ENCODE data around the gene TRA2A. TPM values are rescaled to one million over a fixed set of nuclear protein-coding genes. Genes with fewer than 3 reads are reported as not detected.
"Not testable (repeated sequence)": the region's sequence is repeated elsewhere in the genome, so short reads cannot be mapped to it uniquely, and the experiment has no call there.

The TRA2A gene
- total and polyA plus RNA-seq, 3 experiments from 2014 or later: 37.1 to 87.6 (median 82.5) TPM

DNA sequence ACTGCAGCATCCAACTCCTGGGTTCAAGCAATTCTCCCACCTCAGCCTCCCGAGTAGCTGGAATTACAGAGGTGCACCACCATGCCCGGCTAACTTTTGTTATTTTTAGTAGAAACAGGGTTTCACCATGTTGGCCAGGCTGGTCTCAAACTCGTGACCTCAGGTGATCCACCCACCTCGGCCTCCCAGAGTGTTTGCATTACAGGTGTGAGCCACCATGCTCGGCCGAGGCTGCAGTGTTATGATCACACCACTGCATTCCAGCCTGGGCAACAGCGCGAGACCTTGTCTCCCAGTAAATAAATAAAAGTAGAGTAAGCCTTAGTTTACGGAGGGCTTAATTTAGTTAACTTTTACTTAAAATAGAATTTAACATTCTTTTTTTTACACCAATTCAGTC lies 37.8 kb downstream of the TRA2A start:
- H3K27me3 ChIP-seq (ENCODE audit: insufficient read depth, low read length, poor library complexity, severe bottlenecking): no peaks in the 10 kb centered on the region
- no peak overlapping the region for H3K27ac Mint-ChIP-seq
- no peaks in the 10 kb centered on the region for H3K36me3 ChIP-seq (ENCODE audit: insufficient read depth, low read length)
- H3K4me1 ChIP-seq (ENCODE audit: insufficient read depth, low read length): peaks cover 5% of the 10 kb centered on the region
- CTCF ChIA-PET: no interaction called here
- no peak overlapping the region for H3K4me3 ChIP-seq (ENCODE audit: low read length)
- DNase-seq: no peak
- POLR2A ChIA-PET: no interaction called here
- peaks cover 0 to 2% (median 0%) of the 10 kb centered on the region in 3 donors for H3K36me3 Mint-ChIP-seq
- H3K4me1 Mint-ChIP-seq: peaks cover 2 to 13% (median 12%) of the 10 kb centered on the region in 3 donors
- H3K27ac ChIP-seq (ENCODE audit: low read depth, low read length): no peak overlapping the region
- no peaks in the 10 kb centered on the region for H3K9me3 Mint-ChIP-seq
- no peaks in the 10 kb centered on the region for H3K9me3 ChIP-seq (ENCODE audit: low read length)
- no peaks in the 10 kb centered on the region for H3K27me3 Mint-ChIP-seq
- H3K4me3 Mint-ChIP-seq: no peak overlapping the region

DNA sequence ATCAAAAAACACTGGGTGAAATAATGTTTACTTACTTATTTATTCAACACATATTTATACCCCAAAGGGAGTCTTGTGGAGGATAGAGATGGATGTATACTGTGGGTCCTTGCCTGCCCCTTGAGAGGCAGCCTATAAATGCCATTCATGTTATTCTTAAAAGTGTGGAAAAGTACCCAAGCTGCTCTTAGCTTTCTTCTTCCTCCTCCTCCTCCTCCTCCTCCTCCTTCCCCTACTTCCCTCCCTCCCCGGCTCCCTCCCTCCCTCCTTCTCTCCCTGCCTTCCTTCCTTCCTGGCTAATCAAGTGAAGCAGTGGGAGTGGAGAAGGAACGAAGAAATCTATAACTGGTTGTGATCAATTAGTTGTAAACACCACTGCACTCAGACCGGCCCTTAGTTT lies 40.3 kb downstream of the TRA2A start:
- Histone ChIP-seq H3K36me3 (ENCODE audit: insufficient read depth, low read length) (no peaks in the 10 kb centered on the region), H3K9me3 (ENCODE audit: low read length) (no peaks in the 10 kb centered on the region), H3K27me3 (ENCODE audit: insufficient read depth, low read length, poor library complexity, severe bottlenecking) (no peaks in the 10 kb centered on the region), H3K4me1 (ENCODE audit: insufficient read depth, low read length) (peaks cover 5% of the 10 kb centered on the region), H3K27ac (ENCODE audit: low read depth, low read length) (no peak overlapping the region), H3K4me3 (ENCODE audit: low read length) (no peak overlapping the region)
- CTCF ChIA-PET: no interaction called here
- Mint-ChIP-seq H3K4me1 (peaks cover 2 to 13% (median 12%) of the 10 kb centered on the region in 3 donors), H3K36me3 (peaks cover 0 to 2% (median 0%) of the 10 kb centered on the region in 3 donors), H3K27me3 (no peaks in the 10 kb centered on the region), H3K4me3 (peak overlapping the region in 5 of 7 donors; percentile 47 to 88 (median 88)), H3K27ac (peak overlapping the region in 5 of 8 donors; percentile 12 to 96 (median 64)), H3K9me3 (no peaks in the 10 kb centered on the region)
- DNase-seq: no peak
- POLR2A ChIA-PET: no interaction called here

DNA sequence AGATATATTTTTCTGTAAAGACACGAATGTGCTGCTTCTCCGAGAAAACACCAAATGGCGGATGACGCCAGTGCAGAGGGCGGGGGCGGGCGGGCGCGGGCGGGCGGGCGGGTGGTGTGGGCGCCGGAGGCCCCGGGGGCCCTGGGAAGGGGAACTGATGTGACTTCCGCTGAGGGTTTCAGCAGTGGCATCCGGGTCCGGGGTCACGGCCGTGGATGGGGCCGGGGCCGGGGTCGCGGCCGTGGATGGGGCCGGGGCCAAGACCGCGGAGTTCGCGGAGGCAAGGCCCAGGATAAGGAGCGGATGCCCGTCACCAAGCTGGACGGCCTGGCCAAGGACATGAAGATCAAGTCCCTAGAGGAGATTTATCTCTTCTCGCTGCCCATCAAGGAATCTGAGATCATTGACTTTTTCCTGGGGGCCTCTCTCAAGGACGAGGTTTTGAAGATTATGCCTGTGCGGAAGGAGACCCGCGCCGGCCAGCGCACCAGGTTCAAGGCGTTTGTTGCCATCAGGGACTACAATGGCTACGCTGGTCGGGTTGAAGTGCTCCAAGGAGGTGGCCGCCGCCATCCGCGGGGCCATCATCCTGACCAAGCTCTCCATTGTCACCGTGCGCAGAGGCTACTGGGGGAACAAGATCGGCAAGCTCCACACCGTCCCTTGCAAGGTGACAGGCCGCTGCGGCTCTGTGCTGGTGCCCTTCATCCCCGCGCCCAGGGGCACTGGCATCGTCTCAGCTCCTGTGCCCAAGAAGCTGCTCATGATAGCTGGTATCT lies 41.2 kb downstream of the TRA2A start:
- POLR2A ChIA-PET: interaction anchor here (0.6 kb wide), 1 partner anchor 39 kb away, joined by 4 read pairs; no protein-coding TSS in a partner anchor
- Mint-ChIP-seq H3K36me3 (peaks cover 0 to 2% (median 0%) of the 10 kb centered on the region in 3 donors), H3K27me3 (no peaks in the 10 kb centered on the region), H3K27ac (peak overlapping the region; percentile 52 to 96 (median 76)), H3K9me3 (no peaks in the 10 kb centered on the region), H3K4me3 (peak overlapping the region; percentile 85 to 89 (median 88)), H3K4me1 (peaks cover 2 to 13% (median 12%) of the 10 kb centered on the region in 3 donors)
- peak; percentile 39 to 77 (median 54) for DNase-seq
- no peaks in the 10 kb centered on the region for H3K36me3 ChIP-seq (ENCODE audit: insufficient read depth, low read length)
- no peaks in the 10 kb centered on the region for H3K27me3 ChIP-seq (ENCODE audit: insufficient read depth, low read length, poor library complexity, severe bottlenecking)
- no peaks in the 10 kb centered on the region for H3K9me3 ChIP-seq (ENCODE audit: low read length)
- CTCF ChIA-PET: interaction anchor here (0.6 to 1.0 kb wide), 3 partner anchors 20 to 123 kb away, joined by 3 to 4 read pairs (median 3); no protein-coding TSS in a partner anchor
- peak overlapping the region; percentile 66 for H3K4me3 ChIP-seq (ENCODE audit: low read length)
- H3K27ac ChIP-seq (ENCODE audit: low read depth, low read length): peak overlapping the region; percentile 47
- H3K4me1 ChIP-seq (ENCODE audit: insufficient read depth, low read length): peaks cover 5% of the 10 kb centered on the region

DNA sequence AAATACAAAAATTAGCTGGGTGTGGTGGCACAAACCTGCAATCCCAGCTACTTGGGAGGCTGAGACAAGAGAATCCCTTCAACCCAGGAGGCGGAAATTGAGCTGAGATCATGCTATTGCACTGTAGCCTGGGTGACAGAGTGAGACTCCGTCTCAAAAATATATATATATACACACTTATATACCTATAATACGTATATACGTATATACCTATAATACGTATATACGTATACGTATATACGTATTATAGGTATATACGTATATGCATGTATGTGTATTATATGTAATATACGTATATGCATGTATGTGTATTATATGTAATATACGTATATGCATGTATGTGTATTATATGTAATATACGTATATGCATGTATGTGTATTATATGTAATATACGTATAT lies 43.1 kb downstream of the TRA2A start:
- H3K36me3 Mint-ChIP-seq; DNase-seq; CTCF ChIA-PET; POLR2A ChIA-PET; H3K9me3 ChIP-seq (ENCODE audit: low read length); H3K36me3 ChIP-seq (ENCODE audit: insufficient read depth, low read length); H3K9me3 Mint-ChIP-seq; H3K27ac ChIP-seq (ENCODE audit: low read depth, low read length); H3K4me3 ChIP-seq (ENCODE audit: low read length); H3K27ac Mint-ChIP-seq; H3K4me1 ChIP-seq (ENCODE audit: insufficient read depth, low read length); H3K27me3 Mint-ChIP-seq; H3K27me3 ChIP-seq (ENCODE audit: insufficient read depth, low read length, poor library complexity, severe bottlenecking): not testable (repeated sequence)
- Mint-ChIP-seq H3K4me1 (peaks cover 2 to 13% (median 12%) of the 10 kb centered on the region in 3 donors), H3K4me3 (peak overlapping the region in 1 of 7 donors; percentile 9)

DNA sequence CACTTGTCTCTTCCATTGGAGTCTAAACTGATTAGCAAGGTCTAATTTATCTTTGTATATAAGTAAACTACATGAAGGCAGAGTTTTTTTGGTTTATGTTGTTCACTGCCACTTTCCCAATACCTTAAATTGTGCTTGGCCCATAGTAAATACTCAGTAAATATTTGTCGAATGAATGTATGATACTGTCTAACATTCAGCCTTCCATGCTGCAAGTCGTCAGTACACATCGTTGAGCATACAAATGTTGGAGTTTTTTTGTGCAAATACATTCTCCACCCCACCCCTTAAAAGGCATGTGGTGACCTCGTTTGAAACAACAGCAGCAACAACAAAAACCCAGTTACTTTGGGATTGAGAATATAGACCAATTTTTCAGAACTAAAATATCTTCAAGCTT lies 44.1 kb downstream of the TRA2A start:
- no peaks in the 10 kb centered on the region for H3K9me3 Mint-ChIP-seq
- no peaks in the 10 kb centered on the region for H3K27me3 Mint-ChIP-seq
- H3K4me1 Mint-ChIP-seq: peaks cover 2 to 13% (median 12%) of the 10 kb centered on the region in 3 donors
- no peak overlapping the region for H3K4me3 Mint-ChIP-seq
- H3K27ac ChIP-seq (ENCODE audit: low read depth, low read length): no peak overlapping the region
- H3K27ac Mint-ChIP-seq: no peak overlapping the region
- no peaks in the 10 kb centered on the region for H3K36me3 ChIP-seq (ENCODE audit: insufficient read depth, low read length)
- no peaks in the 10 kb centered on the region for H3K27me3 ChIP-seq (ENCODE audit: insufficient read depth, low read length, poor library complexity, severe bottlenecking)
- H3K4me3 ChIP-seq (ENCODE audit: low read length): no peak overlapping the region
- POLR2A ChIA-PET: interaction anchor here (0.6 kb wide), 1 partner anchor 1413 kb away, joined by 3 read pairs; no protein-coding TSS in a partner anchor
- H3K4me1 ChIP-seq (ENCODE audit: insufficient read depth, low read length): peaks cover 5% of the 10 kb centered on the region
- H3K9me3 ChIP-seq (ENCODE audit: low read length): no peaks in the 10 kb centered on the region
- no peak for DNase-seq
- H3K36me3 Mint-ChIP-seq: peaks cover 0 to 2% (median 0%) of the 10 kb centered on the region in 3 donors
- CTCF ChIA-PET: no interaction called here

DNA sequence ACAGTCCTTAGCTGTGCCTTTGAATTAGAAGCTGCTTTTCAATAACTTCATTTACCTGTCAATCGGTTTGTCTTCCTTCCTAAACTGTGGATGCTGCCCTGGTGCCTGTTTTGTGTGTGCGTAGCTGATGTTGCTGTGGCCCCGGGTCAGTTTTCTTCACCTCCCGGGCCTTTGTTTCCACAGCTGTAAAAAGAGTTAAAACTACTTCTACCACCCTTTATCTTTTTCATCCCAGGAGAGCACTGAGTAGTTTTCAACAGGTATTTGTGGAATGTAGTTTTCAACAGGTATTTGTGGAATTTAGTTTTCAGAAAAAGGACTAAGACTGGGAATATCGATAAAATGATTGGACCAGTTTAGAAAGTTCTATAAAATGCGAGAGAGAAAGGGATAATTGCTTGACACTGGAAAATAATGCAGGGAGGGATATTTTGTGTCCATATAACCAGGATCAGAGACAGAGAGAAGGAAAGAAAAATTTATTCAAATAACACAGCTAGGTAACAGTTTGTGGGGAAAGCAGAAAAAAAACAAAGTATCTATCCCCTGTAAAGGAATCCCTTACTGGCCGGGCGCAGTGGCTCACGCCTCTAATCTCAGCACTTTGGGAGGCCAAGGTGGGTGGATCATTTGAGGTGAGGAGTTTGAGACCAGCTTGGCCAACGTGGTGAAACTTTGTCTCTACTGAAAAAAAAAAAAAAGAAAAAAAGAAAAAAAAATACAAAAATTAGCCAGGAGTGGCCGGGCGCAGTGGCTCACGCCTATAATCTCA lies 45.6 kb downstream of the TRA2A start:
- H3K4me3 Mint-ChIP-seq: peak overlapping the region in 1 of 7 donors; percentile 45
- ChIA-PET CTCF (no interaction called here), POLR2A (no interaction called here)
- no peak overlapping the region for H3K27ac ChIP-seq (ENCODE audit: low read depth, low read length)
- H3K4me1 Mint-ChIP-seq: peaks cover 2 to 11% (median 11%) of the 10 kb centered on the region in 3 donors
- no peaks in the 10 kb centered on the region for H3K9me3 Mint-ChIP-seq
- H3K27me3 ChIP-seq (ENCODE audit: insufficient read depth, low read length, poor library complexity, severe bottlenecking): no peaks in the 10 kb centered on the region
- H3K36me3 Mint-ChIP-seq: peaks cover 0 to 2% (median 0%) of the 10 kb centered on the region in 3 donors
- peaks cover 5% of the 10 kb centered on the region for H3K4me1 ChIP-seq (ENCODE audit: insufficient read depth, low read length)
- H3K27ac Mint-ChIP-seq: no peak overlapping the region
- H3K27me3 Mint-ChIP-seq: peaks cover 1 to 9% of the 10 kb centered on the region in 2 donors
- no peak overlapping the region for H3K4me3 ChIP-seq (ENCODE audit: low read length)
- no peak for DNase-seq
- H3K9me3 ChIP-seq (ENCODE audit: low read length): no peaks in the 10 kb centered on the region
- no peaks in the 10 kb centered on the region for H3K36me3 ChIP-seq (ENCODE audit: insufficient read depth, low read length)

DNA sequence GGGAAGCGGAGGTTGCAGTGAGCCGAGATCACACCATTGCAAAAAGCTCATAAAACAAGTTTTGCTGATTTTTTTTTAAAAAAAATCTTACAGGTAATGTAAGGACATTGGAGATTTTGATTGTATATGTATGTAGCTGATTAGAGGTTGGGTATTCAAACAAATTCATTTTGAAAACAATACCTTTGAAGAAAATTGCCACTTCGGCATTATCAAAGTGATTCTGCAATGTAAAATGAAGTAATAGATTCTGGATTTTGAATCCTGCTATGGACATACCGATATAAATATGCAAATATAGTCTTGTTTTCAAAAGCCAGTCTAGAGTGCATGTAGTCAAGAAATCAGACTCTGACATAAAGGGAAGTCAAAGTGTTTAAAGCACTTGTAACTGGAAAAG lies 49.1 kb downstream of the TRA2A start:
- no peaks in the 10 kb centered on the region for H3K36me3 Mint-ChIP-seq
- no peaks in the 10 kb centered on the region for H3K4me1 ChIP-seq (ENCODE audit: insufficient read depth, low read length)
- no peaks in the 10 kb centered on the region for H3K36me3 ChIP-seq (ENCODE audit: insufficient read depth, low read length)
- no peak overlapping the region for H3K4me3 ChIP-seq (ENCODE audit: low read length)
- no peaks in the 10 kb centered on the region for H3K9me3 ChIP-seq (ENCODE audit: low read length)
- H3K9me3 Mint-ChIP-seq: no peaks in the 10 kb centered on the region
- no peak overlapping the region for H3K27ac Mint-ChIP-seq
- DNase-seq: no peak
- H3K4me3 Mint-ChIP-seq: no peak overlapping the region
- POLR2A ChIA-PET: no interaction called here
- H3K27me3 ChIP-seq (ENCODE audit: insufficient read depth, low read length, poor library complexity, severe bottlenecking): peaks cover 9% of the 10 kb centered on the region
- CTCF ChIA-PET: interaction anchor here (1.6 kb wide), 1 partner anchor 10 kb away, joined by 3 read pairs; no protein-coding TSS in a partner anchor
- H3K27me3 Mint-ChIP-seq: peaks cover 15 to 30% of the 10 kb centered on the region in 2 donors
- H3K4me1 Mint-ChIP-seq: no peaks in the 10 kb centered on the region
- no peak overlapping the region for H3K27ac ChIP-seq (ENCODE audit: low read depth, low read length)
